RPMI8226 (cell line): ENCODE measurements around the gene SH2D3A.
A peak's percentile ranks its signal among the peaks of the same experiment; 100 is the strongest.

Experiments used
- DNase-seq: peaks from one replicate; pipeline ENCODE4 v3.0.0-alpha.2; 2015

Gene SH2D3A

DNA sequence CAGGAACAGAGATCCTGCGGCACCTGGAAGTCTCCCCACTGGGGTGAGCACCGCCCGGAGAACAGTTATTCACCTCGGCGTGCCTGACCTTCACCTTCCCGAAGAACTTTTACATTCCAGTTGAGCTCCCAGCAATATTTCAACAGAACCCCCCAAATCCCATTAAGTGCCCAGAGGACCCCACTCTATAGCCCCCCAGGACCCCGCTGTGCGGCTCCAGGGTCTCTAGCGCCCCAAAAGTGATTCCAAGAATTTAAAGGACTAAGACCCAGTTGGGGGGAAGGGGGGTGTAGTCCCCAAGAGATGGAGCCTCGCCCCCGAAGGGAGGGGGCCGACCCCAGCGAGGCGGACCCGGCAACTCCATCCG is 30.3 kb downstream of the SH2D3A start:
- no peak for DNase-seq

DNA sequence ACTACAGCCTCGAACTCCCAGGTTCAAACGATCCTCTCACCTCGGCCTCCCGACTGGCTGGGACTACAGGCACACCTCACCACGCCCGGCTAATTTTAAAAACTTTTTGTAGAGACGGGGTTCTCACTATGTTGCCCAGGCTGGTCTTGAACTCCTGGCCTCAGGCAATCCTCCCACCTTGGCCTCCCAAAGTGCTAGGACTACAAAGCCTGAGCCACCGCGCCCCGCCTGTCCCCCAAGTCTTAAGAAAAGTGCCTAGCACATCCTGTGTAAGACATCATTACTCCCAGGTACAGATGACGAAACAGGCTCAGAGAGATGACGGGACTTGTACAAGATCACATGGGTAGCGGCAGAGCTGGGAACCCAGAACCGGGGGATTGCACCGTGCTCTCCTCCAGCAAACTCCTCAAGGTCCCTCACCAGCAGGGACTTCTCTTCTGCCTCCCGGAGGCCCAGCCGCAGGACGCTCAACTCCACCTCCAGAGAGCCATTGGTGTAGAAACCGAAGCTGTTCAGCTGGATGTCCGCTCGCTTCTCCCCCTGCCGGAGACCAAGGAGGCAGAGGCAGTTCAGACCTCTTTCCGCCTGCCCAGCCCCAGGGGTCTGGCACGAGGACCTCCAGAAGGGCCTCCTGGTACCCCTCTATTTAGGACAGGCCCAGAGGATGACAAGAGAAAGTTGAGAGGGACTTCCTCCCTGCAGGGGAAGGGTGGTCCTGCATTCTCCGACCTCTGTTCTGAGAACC is 30.9 kb downstream of the SH2D3A start:
- peak; percentile 85 for DNase-seq

DNA sequence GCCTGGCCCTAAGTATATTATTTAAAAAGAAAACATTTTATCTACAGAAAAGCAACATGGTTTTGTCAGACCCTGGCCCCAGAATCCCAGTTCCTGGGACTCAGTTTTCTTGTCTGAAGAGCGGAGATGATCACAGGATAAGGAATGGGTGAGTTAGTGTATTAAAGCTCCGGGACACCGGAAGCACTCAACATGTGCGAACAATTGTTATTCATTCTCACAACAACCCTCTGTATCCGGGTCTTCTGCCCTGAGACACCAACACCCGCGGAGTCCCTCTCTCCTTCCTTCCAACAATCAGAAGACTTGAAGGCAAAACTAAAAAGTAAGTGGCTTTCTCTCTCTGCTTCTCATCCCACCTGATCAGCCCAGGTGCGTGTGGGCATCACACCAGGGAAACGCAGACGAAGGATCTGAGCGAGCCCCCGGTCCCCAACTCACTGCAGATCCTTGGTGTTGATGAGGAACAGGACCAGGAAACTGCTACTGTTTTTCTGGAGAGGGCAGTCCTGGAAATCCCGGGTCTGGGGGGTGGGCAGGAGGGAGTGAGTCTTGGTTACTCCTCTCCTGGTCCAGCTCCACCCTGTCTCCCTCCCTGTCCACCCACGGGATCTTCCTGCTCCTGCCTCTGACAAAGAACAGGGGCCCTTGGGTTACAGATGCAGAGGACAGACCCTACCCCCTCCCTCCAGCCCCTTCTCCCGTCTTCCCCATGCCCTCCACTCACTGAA is 31.9 kb downstream of the SH2D3A start:
- no peak for DNase-seq

GRCh38 chr19:6734096-6734696 is 33.0 kb downstream of the SH2D3A start:
- no peak for DNase-seq

DNA sequence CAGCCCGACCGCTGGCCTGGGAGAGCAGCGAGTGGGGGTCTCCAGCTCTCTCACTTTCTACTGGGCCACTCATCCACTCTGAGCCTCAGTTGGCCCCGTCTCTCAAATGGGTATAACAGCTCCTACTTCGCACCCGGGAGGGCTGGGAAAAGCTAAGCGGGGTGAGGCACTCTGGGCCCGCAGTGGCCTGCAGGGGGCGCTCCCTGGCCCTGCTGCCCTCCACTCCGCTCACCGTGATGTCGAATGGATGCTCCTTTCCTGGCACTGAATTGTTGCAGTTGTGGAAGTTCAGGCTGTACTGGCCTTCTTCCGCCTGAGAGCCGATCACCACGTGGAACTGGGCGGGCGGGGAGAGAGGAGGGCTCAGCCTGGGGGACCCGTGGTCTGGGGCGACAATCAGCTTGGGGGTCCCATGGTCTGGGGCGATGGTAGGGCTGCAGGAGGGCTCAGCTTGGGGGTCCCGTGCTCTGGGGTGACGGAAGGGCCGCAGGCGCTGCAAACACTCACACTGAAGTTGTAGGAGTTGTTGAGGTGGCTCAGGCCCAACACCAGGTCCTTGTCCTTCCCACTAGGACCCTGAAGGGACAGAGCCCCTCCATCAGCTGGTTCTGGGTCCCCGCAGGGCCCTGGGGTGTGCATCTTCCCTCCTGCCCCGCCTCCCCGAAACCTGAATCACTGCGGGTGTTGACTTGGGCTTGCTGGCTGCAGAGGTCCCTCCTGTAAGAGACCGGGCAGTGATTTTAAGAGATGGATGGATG is 33.7 kb downstream of the SH2D3A start:
- no peak for DNase-seq

DNA sequence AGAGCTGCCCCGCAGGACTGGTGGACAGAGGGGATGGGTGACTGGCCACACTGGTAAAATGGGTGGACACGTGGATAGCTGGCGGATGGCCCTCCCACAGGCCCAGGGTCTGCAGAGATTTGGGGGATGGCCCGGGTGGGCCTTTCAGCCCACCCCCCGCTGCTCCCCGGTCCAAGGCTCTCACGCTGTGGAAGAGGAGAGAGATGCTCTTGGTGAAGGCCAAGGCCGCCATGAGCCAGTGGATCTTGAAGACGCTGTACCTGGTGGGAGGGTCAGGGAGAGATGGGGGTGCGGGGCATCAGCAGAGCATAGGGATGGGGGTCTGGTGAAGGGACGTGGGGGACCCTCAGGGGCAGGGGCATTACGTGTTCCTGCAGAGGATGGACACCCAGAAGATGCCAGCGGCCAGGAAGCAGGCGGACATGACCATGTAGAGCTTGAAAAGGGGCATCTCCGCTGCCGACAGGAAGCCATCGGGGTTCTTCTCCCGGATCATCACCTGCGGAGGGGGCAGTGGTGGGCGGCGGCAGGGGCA is 34.4 kb downstream of the SH2D3A start:
- no peak for DNase-seq

DNA sequence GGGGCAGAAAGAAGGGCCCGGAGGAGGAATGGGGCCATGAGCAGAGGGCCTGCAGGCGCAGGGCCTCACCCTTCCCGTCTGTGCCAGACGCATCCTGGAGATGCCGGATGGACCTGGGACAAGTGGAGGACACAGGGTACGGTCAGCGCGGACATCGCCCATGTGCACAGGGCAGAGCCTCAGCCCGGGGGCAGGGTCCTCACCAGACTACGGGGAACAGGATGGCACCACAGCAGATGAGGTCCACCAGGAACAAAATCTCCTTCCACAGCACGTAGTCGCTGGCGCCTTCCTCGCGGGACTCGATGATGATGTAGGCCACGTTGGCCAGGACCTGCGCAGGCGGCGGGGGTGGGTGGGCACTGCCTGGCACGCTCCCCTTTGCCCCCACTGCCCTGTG is 35.4 kb downstream of the SH2D3A start:
- DNase-seq: no peak

DNA sequence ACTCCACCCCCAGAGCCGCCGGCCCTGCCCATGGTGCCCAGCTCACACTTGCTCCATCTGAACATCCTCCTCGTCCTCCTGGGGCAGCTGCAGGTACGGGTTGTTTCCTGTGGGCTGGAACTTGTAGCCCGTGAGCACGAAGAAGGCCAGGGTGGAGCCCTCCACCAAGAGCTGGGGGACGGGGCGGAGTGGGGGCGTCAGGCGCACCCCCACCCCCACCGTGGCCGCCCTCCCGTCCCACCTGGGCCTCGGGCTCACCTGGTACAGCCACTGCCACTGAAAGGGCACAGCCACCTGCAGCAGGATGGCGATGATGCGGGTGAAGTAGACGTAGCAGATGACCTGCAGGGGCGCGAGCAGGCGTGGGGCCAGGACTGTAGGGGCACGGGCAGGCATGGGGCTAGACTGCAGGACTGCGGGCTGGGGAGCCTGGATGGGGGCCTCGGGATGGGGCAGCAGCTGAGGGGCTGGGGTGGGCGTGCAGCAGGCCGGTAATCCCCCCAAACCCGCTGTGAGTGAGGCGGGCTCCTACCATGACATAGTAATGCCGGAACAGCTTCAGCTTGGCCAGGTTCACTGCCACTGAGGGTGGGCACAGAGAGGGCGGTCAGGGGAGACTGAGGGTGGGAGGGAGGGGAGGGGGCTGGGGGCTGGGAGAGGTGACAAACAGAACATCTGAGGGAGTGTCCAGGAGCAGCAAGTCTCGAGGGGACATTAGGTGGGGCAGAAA is 36.1 kb downstream of the SH2D3A start:
- no peak for DNase-seq

DNA sequence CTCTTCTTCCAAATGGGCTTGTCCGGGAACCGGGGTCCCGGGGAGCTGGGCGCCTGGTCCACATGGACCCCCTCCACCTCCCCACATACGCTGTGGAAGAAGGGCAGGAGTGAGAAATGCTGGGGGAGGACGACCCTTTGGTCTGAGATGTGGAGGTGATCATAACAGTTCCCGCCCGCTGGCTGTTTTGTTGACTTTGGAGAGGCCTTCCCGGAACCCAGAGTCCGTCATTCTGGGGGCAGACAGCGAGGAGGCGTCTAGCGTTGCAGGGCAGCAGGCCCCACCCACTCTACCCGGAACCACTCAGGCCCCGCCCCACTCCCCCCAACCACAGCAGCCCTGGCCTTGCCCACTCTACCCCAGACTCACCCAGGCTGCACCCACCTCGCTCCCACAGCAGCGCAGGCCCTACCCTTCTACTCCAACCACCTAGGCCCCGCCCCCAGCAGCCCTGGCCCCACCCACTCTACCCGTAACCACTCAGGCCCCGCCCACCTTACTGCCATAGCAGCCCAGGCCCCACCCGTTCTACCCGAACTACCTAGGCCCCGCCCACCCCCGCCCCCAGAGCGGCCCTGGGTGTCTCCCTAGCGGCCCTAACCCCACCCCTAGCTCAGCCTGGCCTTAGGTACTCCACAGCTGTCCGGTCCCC is 37.0 kb downstream of the SH2D3A start:
- no peak for DNase-seq

- no peak for DNase-seq
Observed at GRCh38 chr19:6729573-6730152, 37.6 kb downstream of the SH2D3A start.

- DNase-seq: peak; percentile 56
Observed at GRCh38 chr19:6728346-6728745, 38.9 kb downstream of the SH2D3A start.

DNA sequence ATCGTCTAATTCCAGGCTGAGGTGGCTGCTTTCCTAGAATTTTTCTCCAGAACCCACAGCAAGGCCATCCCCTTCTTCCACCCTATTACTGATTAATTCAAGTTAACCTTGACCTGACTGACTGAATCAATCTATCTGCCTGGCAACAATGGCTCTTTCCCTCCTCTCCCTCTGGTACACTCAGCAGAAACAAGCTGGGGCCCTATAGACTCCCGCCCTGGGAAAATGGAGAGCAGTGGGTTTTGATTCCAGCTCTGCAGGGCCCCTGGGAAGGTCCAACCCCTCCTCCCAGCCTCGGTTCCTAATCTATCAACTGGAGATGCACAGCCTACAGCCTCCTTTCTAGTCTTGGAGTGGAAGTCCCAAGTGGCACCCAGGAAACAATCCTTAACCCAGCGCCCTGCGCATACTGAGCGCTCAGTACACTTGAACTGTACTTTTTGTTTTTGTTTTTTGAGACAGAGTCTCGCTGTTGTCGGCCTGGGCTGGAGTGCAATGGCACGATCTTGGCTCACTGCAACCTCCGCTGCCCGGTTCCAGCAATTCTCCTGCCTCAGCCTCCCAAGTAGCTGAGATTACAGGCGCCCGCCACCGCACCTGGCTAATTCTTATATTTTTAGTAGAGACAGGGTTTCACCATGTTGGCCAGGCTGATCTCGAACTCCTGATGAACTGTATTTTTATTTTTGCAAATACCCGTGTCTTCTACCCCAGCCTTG is 41.6 kb downstream of the SH2D3A start:
- DNase-seq: no peak

GRCh38 chr19:6724631-6725492 is 42.4 kb downstream of the SH2D3A start:
- DNase-seq: no peak

- DNase-seq: peak; percentile 45
Observed at GRCh38 chr19:6723738-6724137, 43.5 kb downstream of the SH2D3A start.

GRCh38 chr19:6723108-6723618 is 44.1 kb downstream of the SH2D3A start:
- DNase-seq: no peak

DNA sequence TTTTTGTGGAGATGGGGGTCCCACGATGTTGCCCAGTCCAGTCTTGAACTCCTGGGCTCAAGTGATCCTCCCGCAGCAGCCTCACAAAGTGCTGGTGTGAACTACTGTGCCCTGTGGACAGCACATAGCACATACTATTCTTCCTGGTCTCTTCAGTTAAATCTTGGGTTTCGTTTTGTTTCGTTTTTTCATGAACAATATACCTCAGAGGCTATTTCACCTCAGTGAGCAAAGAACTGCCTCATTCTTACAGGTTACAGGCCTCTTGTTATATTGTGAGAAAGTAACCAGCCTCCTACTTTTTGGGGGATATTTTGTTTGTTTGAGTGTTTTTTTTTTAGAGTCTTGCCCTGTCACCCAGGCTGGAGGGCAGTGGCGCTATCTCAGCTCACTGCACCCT is 45.5 kb downstream of the SH2D3A start:
- no peak for DNase-seq

- no peak for DNase-seq
Observed at GRCh38 chr19:6721138-6721474, 46.1 kb downstream of the SH2D3A start.

DNA sequence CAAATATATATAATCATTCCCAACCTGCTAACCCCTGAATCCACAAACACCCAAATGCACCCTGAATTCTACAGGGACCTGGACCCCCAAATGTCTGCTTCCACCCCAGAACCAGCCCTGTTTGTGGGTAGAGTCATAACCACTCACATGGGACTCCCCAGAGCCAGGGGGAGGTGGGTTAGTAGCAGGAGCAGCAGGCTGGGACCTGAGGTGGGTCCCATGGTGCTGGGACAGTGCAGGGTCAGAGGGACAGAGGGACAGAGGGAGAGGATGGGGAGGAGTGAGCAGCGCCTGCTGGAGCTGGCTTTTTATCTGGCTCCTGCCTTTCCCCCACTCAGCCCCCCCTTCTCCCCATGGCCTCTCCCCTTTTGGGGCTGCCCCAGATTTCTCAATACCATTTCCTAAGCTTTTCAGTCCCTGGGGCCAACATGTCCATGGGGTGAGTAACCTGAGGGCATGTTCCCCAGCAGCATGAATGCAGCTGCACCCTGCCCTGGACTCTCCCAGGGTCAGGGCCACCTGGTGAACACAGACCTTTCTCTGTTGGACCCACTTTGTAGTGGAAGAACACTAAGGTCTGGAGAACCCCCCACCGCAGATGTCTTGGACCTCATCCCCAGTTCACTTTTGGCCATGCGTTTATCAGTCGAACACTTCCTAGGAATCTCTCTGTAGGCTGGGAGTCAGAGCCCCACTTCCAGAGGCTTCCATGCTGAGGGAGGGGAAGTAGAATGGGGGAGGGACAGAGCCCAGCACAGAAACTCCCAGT is 46.7 kb downstream of the SH2D3A start, which contains the start of gene C3:
TSS of gene C3 (minus strand) at position 282 of the 769 bp plus-strand sequence. CDS start at position 221, 61 bp downstream.
- DNase-seq: no peak

- no peak for DNase-seq
Observed at GRCh38 chr19:6719992-6720368, 47.3 kb downstream of the SH2D3A start.
